Kidney (tissue), 14 donors: ENCODE results near the gene ADPRHL1. TPM values are rescaled to one million over a fixed set of nuclear protein-coding genes. Genes with fewer than 3 reads are reported as not detected.
A peak's percentile ranks its signal among the peaks of the same experiment; 100 is the strongest.

Experiments
- DNase-seq, 5 donors: peaks; one replicate each; pipeline ENCODE4 v3.0.0-alpha.2; 2013 to 2020
- FAIRE-seq: peaks from 2 replicates; lab custom pipeline; 2012; peaks lifted over from hg19 to GRCh38; lab: Jason Lieb, UNC
- H3K27ac ChIP-seq, 2 donors: one replicate each; pipeline ENCODE4 v1.7.0; 2013; ENCODE audit warnings: low read depth in 2 of 2, low read length in 2 of 2, inconsistent platforms in 1 of 2
- H3K27me3 ChIP-seq: one replicate; pipeline ENCODE4 v1.7.1; 2013; ENCODE audit warnings: low read length, inconsistent platforms; ENCODE audit not compliant: control insufficient read depth, insufficient read depth
- H3K36me3 ChIP-seq, 3 donors: one replicate each; pipeline versions ENCODE4 v1.7.0 to v1.7.1; 2013; ENCODE audit warnings: low read length in 3 of 3, control low read depth in 1 of 3, inconsistent platforms in 1 of 3; ENCODE audit not compliant: insufficient read depth in 3 of 3, control insufficient read depth in 2 of 3
- H3K4me1 ChIP-seq, 3 donors: one replicate each; pipeline versions ENCODE4 v1.7.0 to v1.7.1; 2013; ENCODE audit warnings: low read length in 3 of 3, inconsistent platforms in 1 of 3, low read depth in 1 of 3; ENCODE audit not compliant: control insufficient read depth in 2 of 3, insufficient read depth in 2 of 3
- H3K4me3 ChIP-seq, 3 donors: one replicate each; pipeline versions ENCODE4 v1.7.0 to v1.8.1; 2013; ENCODE audit warnings: low read length in 3 of 3, control low read depth in 1 of 3, inconsistent platforms in 1 of 3
- H3K9ac ChIP-seq, 3 donors: one replicate each; pipeline versions ENCODE4 v1.7.0 to v1.7.1; 2013; ENCODE audit warnings: low read length in 3 of 3, control low read depth in 1 of 3, inconsistent platforms in 1 of 3
- H3K9me3 ChIP-seq, 3 donors: one replicate each; pipeline versions ENCODE4 v1.7.0 to v1.7.1; 2013; ENCODE audit warnings: low read length in 3 of 3, control low read depth in 1 of 3, inconsistent platforms in 1 of 3; ENCODE audit not compliant: control insufficient read depth in 2 of 3, insufficient read depth in 1 of 3
- intact Hi-C: fragments of 100-400 bp; cut with DNase I; formaldehyde crosslinking; loops from one replicate; pipeline ENCODE4 v1.11.1; 2022
- polyA plus RNA-seq: library from polyadenylated mRNA; stranded (reverse); fragments of 350-450 nt; fragmentation: Illumina TruSeq; extraction: RNeasy Lipid Tissue Mini Kit (QIAGEN cat#74804); gene quantifications from one replicate; pipeline ENCODE4 v1.2.3, GENCODE V29; 2014; ENCODE audit warnings: low read depth, low replicate concordance; ENCODE audit not compliant: insufficient read depth
- total RNA-seq: library from RNA; stranded (reverse); fragmentation: NEBNext Ultra II Directional; extraction: Animal tissue kit (Norgen Biotek cat#: 25700); gene quantifications from one replicate; pipeline ENCODE4 v1.2.1, GENCODE V29; 2021
- TF ChIP-seq, protein P1 (sequence below): IDR thresholded peaks from 3 replicates; pipeline ENCODE4 v1.5.1; 2012; ENCODE audit warnings: mild to moderate bottlenecking, moderate library complexity, borderline replicate concordance; ENCODE audit not compliant: insufficient read depth; ENCODE audit errors: extremely low read depth
- donor health status: control.
- donor health status: control.
- donor health status: control.
- donor health status: control.
- donor health status: control.
- donor health status: DM: yes; HTN: yes; CAD: no.
- donor health status: Normal renal cell carcinoma (clear cell type).

ADPRHL1 gene
- total and polyA plus RNA-seq, 2 donors from 2014 or later = 1.1 to 1.5 TPM

DNA sequence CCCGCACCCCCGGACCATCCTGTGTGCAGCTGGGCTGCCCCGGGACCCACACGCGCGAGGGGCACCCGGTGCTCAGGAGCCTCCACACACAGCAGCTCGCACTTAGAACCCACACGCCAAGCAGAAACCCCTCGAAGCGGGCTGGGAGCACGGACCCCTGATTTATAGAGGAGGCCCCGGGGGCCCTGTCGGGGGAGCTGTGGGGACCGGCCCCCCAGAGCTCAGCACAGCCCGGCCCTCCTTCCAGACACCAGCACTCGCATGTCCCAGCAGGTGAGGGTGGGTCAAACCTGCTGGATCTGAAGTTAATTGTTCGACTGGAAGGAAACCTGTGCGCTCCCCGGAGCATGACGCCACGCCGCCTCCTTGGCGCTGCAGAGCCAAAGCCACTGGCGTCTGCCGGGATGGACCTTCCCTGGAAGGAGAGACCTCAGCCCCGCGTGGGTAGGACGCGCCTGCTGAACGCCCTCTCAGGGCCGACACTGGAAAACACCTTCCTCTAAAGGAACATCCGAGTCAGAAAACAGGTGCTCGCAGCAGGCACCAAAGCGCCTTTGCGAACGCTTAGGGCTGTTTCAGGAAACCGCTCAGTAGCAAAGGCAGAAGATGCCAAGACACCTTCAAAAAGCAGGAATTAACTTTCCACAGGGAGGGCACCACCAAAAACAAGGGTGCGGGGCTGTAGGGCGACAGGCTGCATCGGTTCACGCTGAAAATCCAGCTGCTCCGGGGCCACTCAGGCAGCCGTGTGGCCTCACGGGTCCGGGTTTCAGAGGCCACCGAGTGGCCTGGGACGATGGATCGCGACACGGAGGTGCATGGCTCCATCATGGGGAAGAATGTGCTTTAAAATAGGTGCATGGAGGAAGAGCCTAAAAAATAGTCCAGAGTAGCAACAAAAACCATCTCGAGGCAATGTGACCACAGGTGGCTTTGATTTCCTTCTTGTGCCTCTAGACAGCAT lies 51.6 kb downstream of the ADPRHL1 start:
- no peak overlapping the region for H3K9ac ChIP-seq
- H3K27me3 ChIP-seq = no peaks in the 10 kb centered on the region
- peak; percentile 58 to 72 (median 66) for DNase-seq
- no peak overlapping the region for H3K27ac ChIP-seq
- intact Hi-C loops = no loop called here
- no peak for FAIRE-seq
- H3K9me3 ChIP-seq = no peaks in the 10 kb centered on the region
- H3K36me3 ChIP-seq = no peaks in the 10 kb centered on the region
- no peaks in the 10 kb centered on the region for H3K4me1 ChIP-seq
- TF ChIP-seq, protein P1, sequence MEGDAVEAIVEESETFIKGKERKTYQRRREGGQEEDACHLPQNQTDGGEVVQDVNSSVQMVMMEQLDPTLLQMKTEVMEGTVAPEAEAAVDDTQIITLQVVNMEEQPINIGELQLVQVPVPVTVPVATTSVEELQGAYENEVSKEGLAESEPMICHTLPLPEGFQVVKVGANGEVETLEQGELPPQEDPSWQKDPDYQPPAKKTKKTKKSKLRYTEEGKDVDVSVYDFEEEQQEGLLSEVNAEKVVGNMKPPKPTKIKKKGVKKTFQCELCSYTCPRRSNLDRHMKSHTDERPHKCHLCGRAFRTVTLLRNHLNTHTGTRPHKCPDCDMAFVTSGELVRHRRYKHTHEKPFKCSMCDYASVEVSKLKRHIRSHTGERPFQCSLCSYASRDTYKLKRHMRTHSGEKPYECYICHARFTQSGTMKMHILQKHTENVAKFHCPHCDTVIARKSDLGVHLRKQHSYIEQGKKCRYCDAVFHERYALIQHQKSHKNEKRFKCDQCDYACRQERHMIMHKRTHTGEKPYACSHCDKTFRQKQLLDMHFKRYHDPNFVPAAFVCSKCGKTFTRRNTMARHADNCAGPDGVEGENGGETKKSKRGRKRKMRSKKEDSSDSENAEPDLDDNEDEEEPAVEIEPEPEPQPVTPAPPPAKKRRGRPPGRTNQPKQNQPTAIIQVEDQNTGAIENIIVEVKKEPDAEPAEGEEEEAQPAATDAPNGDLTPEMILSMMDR = no peak
- no peak overlapping the region for H3K4me3 ChIP-seq

- DNase-seq (peak in 2 of 5 donors; percentile 10 to 46), FAIRE-seq (no peak)
- no peak overlapping the region for H3K27ac ChIP-seq
- H3K9ac ChIP-seq = no peak overlapping the region
- intact Hi-C loops = no loop called here
- H3K9me3 ChIP-seq = no peaks in the 10 kb centered on the region
- no peak overlapping the region for H3K4me3 ChIP-seq
- H3K27me3 ChIP-seq = no peaks in the 10 kb centered on the region
- H3K4me1 ChIP-seq = no peaks in the 10 kb centered on the region
- no peaks in the 10 kb centered on the region for H3K36me3 ChIP-seq
- TF ChIP-seq, protein P1 = no peak
Observed at GRCh38 chr13:113400621-113401451, 52.5 kb downstream of the ADPRHL1 start.

DNA sequence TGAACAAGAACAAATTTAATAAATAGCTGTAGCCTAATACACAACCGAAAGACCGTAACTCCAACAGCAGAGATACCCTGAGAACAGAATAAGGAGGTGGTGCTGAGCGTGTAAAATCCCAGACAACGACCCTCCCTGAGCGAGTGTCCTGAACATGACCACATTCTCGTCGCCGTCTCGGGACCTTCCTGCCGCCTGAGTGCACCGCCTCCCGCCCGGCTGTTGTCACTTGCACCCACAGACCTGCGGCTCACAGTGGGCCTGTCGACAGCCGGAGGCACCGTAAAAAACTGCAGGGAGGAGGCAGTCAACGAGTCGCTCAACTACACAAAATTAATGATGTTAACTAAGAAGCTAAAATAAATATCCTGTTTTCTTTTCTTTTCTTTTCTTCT lies 53.5 kb downstream of the ADPRHL1 start:
- H3K27me3 ChIP-seq = no peaks in the 10 kb centered on the region
- DNase-seq (peak in 3 of 5 donors; percentile 12 to 69 (median 46)), FAIRE-seq (no peak)
- H3K4me3 ChIP-seq = no peak overlapping the region
- no peaks in the 10 kb centered on the region for H3K9me3 ChIP-seq
- intact Hi-C loops = no loop called here
- H3K9ac ChIP-seq = no peak overlapping the region
- H3K36me3 ChIP-seq = no peaks in the 10 kb centered on the region
- H3K27ac ChIP-seq = no peak overlapping the region
- H3K4me1 ChIP-seq = no peaks in the 10 kb centered on the region
- TF ChIP-seq, protein P1 = no peak
